Pancreas (tissue), 10 donors: ENCODE measurements around the gene GLT6D1. TPM values are rescaled to one million over a fixed set of nuclear protein-coding genes. Genes with fewer than 3 reads are reported as not detected.
A peak's percentile ranks its signal among the peaks of the same experiment; 100 is the strongest.

Experiments used
- ATAC-seq, 4 donors: fragments of 200-7000 bp; cut with Tn5 transposase; one replicate each; pipeline versions ENCODE4 v1.8.0 to v1.9.1; 2020; ENCODE audit warnings: mild to moderate bottlenecking in 4 of 4, moderate library complexity in 4 of 4
- DNase-seq, 6 donors: peaks; one replicate each; pipeline ENCODE4 v3.0.0-alpha.2; 2020
- FAIRE-seq: peaks from 2 replicates; lab custom pipeline; 2012; peaks lifted over from hg19 to GRCh38; lab: Jason Lieb, UNC
- H3K27ac ChIP-seq, 4 donors: fragments of 200-600 bp; sonication (generic); 1 replicate in 3 of 4; 2 replicates in 1 of 4; pipeline versions ENCODE4 v1.5.0 to v1.8.0; 2020
- H3K27me3 ChIP-seq, 4 donors: fragments of 200-600 bp; one replicate each; pipeline ENCODE4 v1.8.0; 2021
- H3K36me3 ChIP-seq, 3 donors: fragments of 200-600 bp; sonication (generic) in 1 of 3; one replicate each; pipeline versions ENCODE4 v1.5.0 to v1.8.0; 2020 to 2021
- H3K4me1 ChIP-seq, 3 donors: fragments of 200-600 bp; one replicate each; pipeline ENCODE4 v1.8.0; 2021
- H3K4me3 ChIP-seq, 4 donors: fragments of 200-600 bp; sonication (generic) in 2 of 4; one replicate each; pipeline versions ENCODE4 v1.5.0 to v1.8.0; 2020 to 2021
- H3K9me3 ChIP-seq, 4 donors: fragments of 200-600 bp; one replicate each; pipeline ENCODE4 v1.8.0; 2021
- CTCF ChIP-seq, 4 donors: fragments of 200-600 bp; sonication (generic) in 3 of 4; IDR thresholded peaks; one replicate each; pipeline versions ENCODE4 v1.5.0 to v1.8.0; 2021; ENCODE audit warnings: antibody characterized with exemption in 4 of 4
- WGBS, 2 donors: extraction: QIAGEN DNeasy Blood & Tissue Kit; methylation state at CpG; one replicate each; pipeline ENCODE4 v1.1.7; 2013; 5-methylcytosine and 5-hydroxymethylcytosine counted together
- intact Hi-C, 3 donors: fragments of 100-400 bp; cut with DNase I; formaldehyde crosslinking; loops; one replicate each; pipeline versions ENCODE4 v1.11.1 to v1.14.2; 2022
- polyA plus RNA-seq, 2 donors: library from polyadenylated mRNA; stranded (reverse); fragments of 200-250 nt; gene quantifications; one replicate each; pipeline ENCODE4 v1.2.3, GENCODE V29; 2013
- total RNA-seq, 6 donors: library from RNA; stranded (reverse); fragmentation: NEBNext Ultra II Directional in 4 of 6; extraction: Animal tissue kit (Norgen Biotek cat#: 25700) in 4 of 6; gene quantifications; one replicate each; pipeline versions ENCODE4 v1.2.1 to v1.2.4, GENCODE V29; 2021 to 2023
- donor health status: healthy with polysubstance abuse.
- donor health status: DM: no; HTN: no; CAD: no; lungs with moderate emphysema.
- donor health status: DM: no; HTN: no; CAD: no.
- donor health status: control.
- donor health status: control.
- donor health status: Bipolar disorder and iron deficiency.
- donor health status: DM: yes; HTN: yes; CAD: no.
- donor health status: DM: no; HTN: no; CAD: no.
- donor health status: DM: no; HTN: no; CAD: no.
- donor health status: DM: yes; HTN: yes; CAD: no.

GLT6D1 gene
- total and polyA plus RNA-seq, 8 donors = 0.07 TPM; not detected in 7

GRCh38 chr9:135612981-135613910, 26.1 kb downstream of the GLT6D1 start:
- H3K4me1 ChIP-seq = no peaks in the 10 kb centered on the region
- no peaks in the 10 kb centered on the region for H3K36me3 ChIP-seq
- TF ChIP-seq CTCF (IDR thresholded peaks at IDR 0.05) = no peak
- WGBS, 2 donors = 58 to 60% methylated on average over 24 of the region's 24 CpGs
- H3K27ac ChIP-seq = no peak overlapping the region
- intact Hi-C loops = loop anchor here in 1 of 3 donors (10.0 kb wide), 1 partner anchor 58 kb away; no protein-coding TSS in a partner anchor
- H3K27me3 ChIP-seq = no peaks in the 10 kb centered on the region
- H3K4me3 ChIP-seq = no peak overlapping the region
- DNase-seq (no peak), ATAC-seq (no peak), FAIRE-seq (no peak)
- H3K9me3 ChIP-seq = no peaks in the 10 kb centered on the region

GRCh38 chr9:135612437-135612836, 26.9 kb downstream of the GLT6D1 start:
- H3K27me3 ChIP-seq = no peaks in the 10 kb centered on the region
- DNase-seq (peak in 1 of 6 donors; percentile 55), ATAC-seq (no peak), FAIRE-seq (no peak)
- no peak overlapping the region for H3K4me3 ChIP-seq
- H3K36me3 ChIP-seq = no peaks in the 10 kb centered on the region
- intact Hi-C loops = loop anchor here in 1 of 3 donors (10.0 kb wide), 1 partner anchor 58 kb away; no protein-coding TSS in a partner anchor
- no peaks in the 10 kb centered on the region for H3K9me3 ChIP-seq
- TF ChIP-seq CTCF (IDR thresholded peaks at IDR 0.05) = no peak
- no peaks in the 10 kb centered on the region for H3K4me1 ChIP-seq
- 84 to 89% methylated on average over 8 of the region's 8 CpGs for WGBS, 2 donors
- no peak overlapping the region for H3K27ac ChIP-seq

- no peak for ATAC-seq
- Histone ChIP-seq H3K36me3 (no peaks in the 10 kb centered on the region), H3K27ac (no peak overlapping the region), H3K9me3 (no peaks in the 10 kb centered on the region), H3K27me3 (no peaks in the 10 kb centered on the region), H3K4me3 (no peak overlapping the region), H3K4me1 (no peaks in the 10 kb centered on the region)
- no peak for FAIRE-seq
- no peak for TF ChIP-seq CTCF (IDR thresholded peaks at IDR 0.05)
- WGBS, 2 donors = 10 to 18% methylated on average over 4 of the region's 4 CpGs
- DNase-seq = no peak
- intact Hi-C loops = loop anchor here in 1 of 3 donors (10.0 kb wide), 1 partner anchor 57 kb away; no protein-coding TSS in a partner anchor
Observed at GRCh38 chr9:135611875-135612209, 27.5 kb downstream of the GLT6D1 start.

GRCh38 chr9:135611142-135611874, 28.0 kb downstream of the GLT6D1 start:
- Histone ChIP-seq H3K4me3 (no peak overlapping the region), H3K4me1 (no peaks in the 10 kb centered on the region), H3K27ac (no peak overlapping the region), H3K9me3 (no peaks in the 10 kb centered on the region), H3K36me3 (no peaks in the 10 kb centered on the region), H3K27me3 (no peaks in the 10 kb centered on the region)
- FAIRE-seq = no peak
- no peak for TF ChIP-seq CTCF (IDR thresholded peaks at IDR 0.05)
- intact Hi-C loops = loop anchor here in 1 of 3 donors (10.0 kb wide), 1 partner anchor 57 kb away; no protein-coding TSS in a partner anchor
- ATAC-seq = no peak
- 67 to 81% methylated on average over 7 of the region's 7 CpGs for WGBS, 2 donors
- DNase-seq = no peak
